ENCODE measurements around the gene SLC31A2. TPM values are rescaled to one million over a fixed set of nuclear protein-coding genes. Genes with fewer than 3 reads are reported as not detected.

The SLC31A2 gene
- total RNA-seq, 1 donor from 2014 or later: 7.1 TPM

DNA sequence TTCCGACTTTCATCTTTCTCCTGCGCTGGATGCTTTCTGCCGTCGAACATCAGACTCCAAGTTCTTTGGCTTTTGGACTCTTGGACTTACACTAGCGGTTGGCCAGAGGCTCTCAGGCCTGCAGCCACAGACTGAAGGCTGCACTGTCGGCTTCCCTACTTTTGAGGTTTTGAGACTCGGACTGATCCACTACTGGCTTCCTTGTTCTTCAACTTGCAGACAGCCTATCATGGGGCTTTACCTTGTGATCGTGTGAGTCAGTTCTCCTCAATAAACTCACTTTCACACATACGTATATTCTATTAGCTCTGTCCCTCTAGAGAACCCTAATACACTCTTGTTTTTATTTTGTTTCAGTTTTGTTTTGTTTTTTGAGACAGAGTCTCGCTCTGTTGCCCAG, 60.0 kb downstream of the SLC31A2 start:
- H3K27me3 ChIP-seq (ENCODE audit: insufficient read depth, low read length): no peaks in the 10 kb centered on the region
- peaks cover 25% of the 10 kb centered on the region for H3K79me2 ChIP-seq (ENCODE audit: insufficient read depth, low read length)
- H3K36me3 ChIP-seq (ENCODE audit: insufficient read depth, low read length): peaks cover 11% of the 10 kb centered on the region
- Mint-ChIP-seq H3K27ac (ENCODE audit: unreplicated experiment) (no peak overlapping the region), H3K27me3 (ENCODE audit: low read depth, unreplicated experiment) (no peaks in the 10 kb centered on the region), H3K9me3 (ENCODE audit: unreplicated experiment) (no peaks in the 10 kb centered on the region), H3K4me1 (ENCODE audit: low read depth, unreplicated experiment) (peaks cover 7% of the 10 kb centered on the region), H3K4me3 (ENCODE audit: unreplicated experiment) (no peak overlapping the region), H3K36me3 (ENCODE audit: low read depth, unreplicated experiment) (peaks cover 15% of the 10 kb centered on the region)
- H2AFZ ChIP-seq (ENCODE audit: low read depth, low read length): no peak overlapping the region
- TF ChIP-seq, protein P1, sequence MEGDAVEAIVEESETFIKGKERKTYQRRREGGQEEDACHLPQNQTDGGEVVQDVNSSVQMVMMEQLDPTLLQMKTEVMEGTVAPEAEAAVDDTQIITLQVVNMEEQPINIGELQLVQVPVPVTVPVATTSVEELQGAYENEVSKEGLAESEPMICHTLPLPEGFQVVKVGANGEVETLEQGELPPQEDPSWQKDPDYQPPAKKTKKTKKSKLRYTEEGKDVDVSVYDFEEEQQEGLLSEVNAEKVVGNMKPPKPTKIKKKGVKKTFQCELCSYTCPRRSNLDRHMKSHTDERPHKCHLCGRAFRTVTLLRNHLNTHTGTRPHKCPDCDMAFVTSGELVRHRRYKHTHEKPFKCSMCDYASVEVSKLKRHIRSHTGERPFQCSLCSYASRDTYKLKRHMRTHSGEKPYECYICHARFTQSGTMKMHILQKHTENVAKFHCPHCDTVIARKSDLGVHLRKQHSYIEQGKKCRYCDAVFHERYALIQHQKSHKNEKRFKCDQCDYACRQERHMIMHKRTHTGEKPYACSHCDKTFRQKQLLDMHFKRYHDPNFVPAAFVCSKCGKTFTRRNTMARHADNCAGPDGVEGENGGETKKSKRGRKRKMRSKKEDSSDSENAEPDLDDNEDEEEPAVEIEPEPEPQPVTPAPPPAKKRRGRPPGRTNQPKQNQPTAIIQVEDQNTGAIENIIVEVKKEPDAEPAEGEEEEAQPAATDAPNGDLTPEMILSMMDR (IDR thresholded peaks at IDR 0.05; ENCODE audit: insufficient read depth, low read depth, low read length): no peak
- no peak for TF ChIP-seq EZH2 (IDR thresholded peaks at IDR 0.05; ENCODE audit: insufficient read depth, low read length)
- no peak overlapping the region for H3K27ac ChIP-seq (ENCODE audit: low read depth, low read length)
- H3K4me3 ChIP-seq (ENCODE audit: insufficient read depth, low read depth, low read length): no peak overlapping the region
- H3K9me3 ChIP-seq (ENCODE audit: insufficient read depth, low read depth, low read length): no peaks in the 10 kb centered on the region
- H4K20me1 ChIP-seq (ENCODE audit: insufficient read depth, low read length): peaks cover 14% of the 10 kb centered on the region
- FAIRE-seq (no peak), DNase-seq (ENCODE audit: low read depth) (no peak)
- H3K4me1 ChIP-seq (ENCODE audit: insufficient read depth, low read length): no peaks in the 10 kb centered on the region
- H3K9ac ChIP-seq (ENCODE audit: low read length): no peak overlapping the region
- H3K4me2 ChIP-seq (ENCODE audit: low read length): no peak overlapping the region

Other genes with a start within 250 kb of the SLC31A2 start
- gene ZNF883, start 138.8 kb upstream of the SLC31A2 start, total RNA-seq: 1.3 and 1.9 TPM in 2 replicates
- gene ZFP37, start 94.3 kb upstream of the SLC31A2 start, total RNA-seq: 1.5 and 2.1 TPM in 2 replicates
- gene FKBP15, start 70.3 kb downstream of the SLC31A2 start, total RNA-seq: 26.4 and 27.2 TPM in 2 replicates
- gene SLC31A1, start 70.5 kb downstream of the SLC31A2 start, total RNA-seq: 35.8 and 39.1 TPM in 2 replicates
- gene CDC26, start 124.6 kb downstream of the SLC31A2 start, total RNA-seq: 22.5 and 23.9 TPM in 2 replicates
- 33.2 and 33.4 TPM in 2 replicates for gene PRPF4, start 124.7 kb downstream of the SLC31A2 start, total RNA-seq
- not detected in 2 replicates for gene RNF183, start 152.4 kb downstream of the SLC31A2 start, total RNA-seq
- 1.6 and 2.1 TPM in 2 replicates for gene WDR31, start 189.3 kb downstream of the SLC31A2 start, total RNA-seq
- 0.27 TPM in 1 of 2 replicates, not detected in the other for gene BSPRY, start 198.5 kb downstream of the SLC31A2 start, total RNA-seq
- gene HDHD3, start 226.0 kb downstream of the SLC31A2 start, total RNA-seq: 8.8 and 9.4 TPM in 2 replicates

All from astrocyte (in vitro differentiated cells and primary cell).